Fibroblast of upper back skin (primary cell): Measurements from ENCODE around the gene S100A12.
A peak's percentile ranks its signal among the peaks of the same experiment; 100 is the strongest.

Source experiments
- DNase-seq: peaks from one replicate; pipeline ENCODE4 v3.0.0-alpha.2; 2013

Gene S100A12

GRCh38 chr1:153364766-153365666, 10.4 kb downstream of the S100A12 start:
- DNase-seq = no peak

GRCh38 chr1:153364156-153364555, 11.3 kb downstream of the S100A12 start:
- DNase-seq = no peak

GRCh38 chr1:153363641-153364040, 11.8 kb downstream of the S100A12 start:
- DNase-seq = no peak

- DNase-seq = no peak
Measured at GRCh38 chr1:153362187-153362775, 13.1 kb downstream of the S100A12 start.

- no peak for DNase-seq
Measured at GRCh38 chr1:153361480-153362109, 13.8 kb downstream of the S100A12 start.

- DNase-seq = no peak
Measured at GRCh38 chr1:153360592-153361479, 14.6 kb downstream of the S100A12 start.

GRCh38 chr1:153360190-153360589, 15.2 kb downstream of the S100A12 start:
- DNase-seq = no peak

- DNase-seq = no peak
Measured at GRCh38 chr1:153359241-153359640, 16.2 kb downstream of the S100A12 start.

- no peak for DNase-seq
Measured at GRCh38 chr1:153358691-153358975, 16.8 kb downstream of the S100A12 start.

- no peak for DNase-seq
Measured at GRCh38 chr1:153357853-153358690, 17.3 kb downstream of the S100A12 start, which contains the start of gene S100A9. S100A9 (plus strand) TSS chr1:153357854; CDS start chr1:153358284, 430 bp downstream.

GRCh38 chr1:153357076-153357852, 18.2 kb downstream of the S100A12 start:
- DNase-seq = no peak

GRCh38 chr1:153356392-153357075, 18.9 kb downstream of the S100A12 start:
- DNase-seq = no peak

- peak; percentile 37 for DNase-seq
Measured at GRCh38 chr1:153355445-153356071, 19.9 kb downstream of the S100A12 start.

- DNase-seq = no peak
Measured at GRCh38 chr1:153354515-153355193, 20.8 kb downstream of the S100A12 start.

- peak; percentile 1 for DNase-seq
Measured at GRCh38 chr1:153353226-153353947, 22.0 kb downstream of the S100A12 start.

- DNase-seq = peak; percentile 59
Measured at GRCh38 chr1:153352523-153352922, 22.9 kb downstream of the S100A12 start.

GRCh38 chr1:153350321-153350957, 25.0 kb downstream of the S100A12 start:
- DNase-seq = no peak
